GM19324 (cell line): ENCODE results near the gene TPST1.
"Not testable (repeated sequence)": the region's sequence is repeated elsewhere in the genome, so short reads cannot be mapped to it uniquely, and the experiment has no call there.

Experiments
- ATAC-seq: cut with Tn5 transposase; IDR thresholded peaks from one replicate; pipeline ENCODE4 v1.9.1; 2021; ENCODE audit warnings: mild to moderate bottlenecking, moderate library complexity; ENCODE audit not compliant: unreplicated experiment, low FRiP score

TPST1 gene

GRCh38 chr7:66324985-66325384, 119.9 kb downstream of the TPST1 start:
- ATAC-seq = not testable (repeated sequence)

GRCh38 chr7:66326501-66327215, 121.5 kb downstream of the TPST1 start:
- ATAC-seq = no peak

DNA sequence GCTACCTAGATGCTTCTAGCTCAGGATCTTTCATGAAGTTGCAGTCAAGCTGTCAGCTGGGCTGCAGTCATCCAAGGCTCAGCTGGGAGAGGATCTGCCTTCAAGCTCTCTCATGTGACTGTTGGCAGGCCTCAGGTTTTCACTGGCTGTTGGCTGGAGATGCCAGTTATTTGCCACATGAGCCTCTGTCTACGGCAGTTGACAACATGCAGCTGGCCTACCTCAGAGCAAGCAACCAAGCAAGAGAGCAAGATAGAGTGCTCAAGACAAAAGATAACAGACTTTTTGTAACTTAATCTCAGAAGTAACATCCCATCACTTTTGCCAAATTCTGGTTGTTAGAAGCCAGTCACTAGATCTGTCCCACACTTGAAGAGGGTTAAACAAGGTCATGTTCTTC, 125.8 kb downstream of the TPST1 start:
- ATAC-seq = no peak

DNA sequence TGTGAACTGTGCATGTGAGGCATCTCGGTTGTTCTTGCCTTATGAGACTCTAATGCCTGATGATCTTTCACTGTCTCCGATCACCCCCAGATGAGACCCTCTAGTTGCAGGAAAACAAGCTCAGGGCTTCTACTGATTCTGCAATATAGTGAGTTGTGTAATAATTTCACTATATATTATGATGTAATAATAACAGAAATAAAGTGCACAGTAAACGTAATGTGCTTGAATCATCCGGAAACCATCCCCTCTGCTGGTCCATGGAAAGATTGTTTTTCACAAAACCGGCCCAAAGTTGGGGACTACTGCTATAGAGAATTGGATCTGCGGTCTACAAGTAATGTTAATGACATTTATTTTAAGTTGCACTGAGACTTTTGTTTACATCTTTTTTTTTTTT, 126.7 kb downstream of the TPST1 start:
- ATAC-seq = no peak

- no peak for ATAC-seq
These were observed 128.3 kb downstream of the TPST1 start for GRCh38 chr7:66333443-66333842.

GRCh38 chr7:66335318-66335717, 130.2 kb downstream of the TPST1 start:
- ATAC-seq = no peak

DNA sequence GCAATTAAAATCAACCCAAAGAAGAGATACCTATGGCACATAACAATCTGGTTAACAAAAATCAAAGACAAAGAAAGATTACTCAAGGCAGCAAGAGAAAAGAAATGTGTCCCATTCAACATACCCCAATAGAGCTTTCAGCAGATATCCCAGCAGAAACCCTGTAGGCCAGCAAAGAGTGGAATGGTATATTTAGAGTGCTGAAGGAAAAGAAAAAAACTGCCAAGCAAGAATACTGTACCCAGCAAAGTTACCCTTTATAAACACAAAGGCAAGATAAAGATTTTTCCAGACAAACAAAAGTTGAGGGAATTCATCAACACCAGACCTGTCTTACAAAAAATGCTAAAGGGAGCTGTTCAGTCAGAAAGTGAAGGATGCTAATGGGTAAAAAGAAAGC, 131.6 kb downstream of the TPST1 start:
- ATAC-seq = no peak

DNA sequence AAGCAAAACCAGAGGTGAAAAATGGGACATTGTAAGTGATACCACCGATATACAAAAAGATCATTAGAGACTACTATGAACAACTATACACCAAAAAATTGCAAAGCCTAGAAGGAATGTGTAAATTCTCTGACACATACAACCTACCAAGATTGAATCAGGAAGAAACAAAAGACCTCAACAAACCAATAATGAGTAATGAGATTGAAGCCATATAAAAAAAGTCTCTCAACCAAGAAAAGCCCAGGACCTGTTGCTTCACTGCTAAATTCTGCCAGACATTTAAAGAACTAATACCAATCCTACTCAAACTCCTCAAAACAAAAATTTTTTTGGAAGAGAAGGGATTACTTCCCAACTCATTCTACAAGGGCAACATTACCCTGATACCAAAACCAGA, 134.0 kb downstream of the TPST1 start:
- no peak for ATAC-seq

DNA sequence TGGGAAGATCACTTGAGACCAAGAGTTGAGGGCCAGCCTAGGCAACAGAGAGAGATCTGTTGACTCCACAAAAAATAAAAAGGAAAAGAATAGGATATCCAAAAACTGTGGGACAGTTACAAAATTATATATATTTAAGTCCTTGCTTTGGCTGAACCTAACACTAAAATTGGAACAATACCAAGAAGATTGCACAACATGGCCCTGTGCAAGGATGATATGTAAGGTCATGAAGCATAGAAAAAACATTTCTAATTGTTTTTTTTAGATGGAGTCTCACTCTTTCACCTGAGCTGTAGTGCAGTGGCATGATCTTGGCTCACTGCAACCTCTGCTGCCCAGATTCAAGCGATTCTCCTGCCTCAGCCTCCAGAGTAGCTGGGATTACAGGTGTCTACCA, 139.0 kb downstream of the TPST1 start:
- no peak for ATAC-seq

GRCh38 chr7:66348531-66348930, 143.4 kb downstream of the TPST1 start:
- ATAC-seq = no peak

DNA sequence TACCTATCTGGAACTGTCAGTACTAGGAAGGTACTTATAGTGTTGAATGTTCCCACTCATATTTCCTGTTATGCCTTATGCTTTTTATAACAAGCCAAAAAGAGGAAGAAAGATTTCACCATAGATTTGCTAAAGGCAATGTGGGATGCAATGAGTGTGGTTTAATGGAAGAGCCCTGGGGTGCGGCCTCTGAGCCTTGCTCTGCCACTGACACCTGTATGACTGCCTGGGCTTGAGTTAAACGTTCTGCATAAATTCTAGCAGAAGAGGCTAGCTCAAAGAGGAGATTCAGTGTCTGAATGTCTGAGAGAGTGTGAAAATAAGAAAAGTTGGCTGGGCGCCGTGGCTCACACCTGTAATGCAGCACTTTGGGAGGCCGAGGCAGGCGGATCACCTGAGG, 143.8 kb downstream of the TPST1 start:
- ATAC-seq = no peak

- ATAC-seq = no peak
These were observed 146.9 kb downstream of the TPST1 start for GRCh38 chr7:66352071-66352470.

- no peak for ATAC-seq
These were observed 148.4 kb downstream of the TPST1 start for GRCh38 chr7:66353547-66353946.

DNA sequence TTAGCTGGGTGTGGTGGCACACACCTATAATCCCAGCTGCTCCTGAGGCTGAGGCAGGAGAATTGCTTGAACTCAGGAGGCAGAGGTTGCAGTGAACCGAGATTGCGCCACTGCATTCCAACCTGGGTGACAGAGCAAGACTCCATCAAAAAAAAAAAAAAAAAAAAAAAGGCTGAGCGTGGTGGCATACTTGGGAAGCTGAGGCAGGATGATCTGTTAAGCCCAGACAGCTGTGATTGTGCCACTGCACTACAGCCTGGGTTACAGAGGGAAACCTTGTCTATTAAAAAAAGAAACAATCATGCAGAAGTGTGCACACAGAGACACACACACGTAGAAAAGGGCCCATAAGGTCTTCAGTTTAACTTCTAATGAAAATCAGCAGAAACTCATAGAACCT, 150.6 kb downstream of the TPST1 start:
- ATAC-seq = no peak

DNA sequence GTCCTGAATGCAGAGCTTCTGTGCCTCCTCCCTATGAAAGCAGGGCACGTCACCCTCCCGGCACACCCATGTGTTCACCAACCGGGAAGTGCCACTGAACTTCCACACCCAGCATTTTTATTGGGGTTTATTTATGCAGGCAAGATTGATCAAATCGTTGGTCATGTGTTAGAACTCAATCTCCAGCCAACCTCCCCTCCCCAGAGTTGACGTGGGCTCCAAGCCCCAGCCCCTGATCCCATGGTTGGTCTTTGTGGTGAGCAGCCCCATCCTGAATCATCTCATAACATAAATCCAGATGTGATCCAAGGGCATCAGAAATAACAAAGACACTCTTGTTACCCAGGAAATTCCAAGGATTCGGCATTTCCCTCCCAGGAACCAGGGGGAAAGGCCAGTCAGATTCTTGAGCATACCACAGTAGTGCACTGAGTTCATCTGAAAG, 151.2 kb downstream of the TPST1 start:
- no peak for ATAC-seq

DNA sequence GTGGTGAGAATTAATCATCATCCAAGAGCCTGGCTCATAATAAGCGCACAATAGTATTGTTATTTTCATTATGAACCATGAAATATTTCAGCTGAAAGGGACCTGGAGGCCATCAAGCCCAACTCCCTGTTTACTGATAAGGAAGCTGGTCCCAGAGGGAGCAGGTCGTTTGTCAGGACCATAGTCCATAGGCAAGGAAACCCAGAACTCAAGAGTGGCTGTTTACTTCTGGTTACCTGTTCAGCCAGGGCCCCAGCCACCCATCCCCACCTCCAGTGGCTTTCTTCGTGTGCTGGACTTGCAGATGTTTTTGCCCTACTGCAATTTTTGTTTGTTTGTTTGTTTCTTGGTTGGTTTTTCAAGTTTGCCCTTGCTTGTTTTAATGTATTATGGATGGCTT, 152.0 kb downstream of the TPST1 start:
- no peak for ATAC-seq

DNA sequence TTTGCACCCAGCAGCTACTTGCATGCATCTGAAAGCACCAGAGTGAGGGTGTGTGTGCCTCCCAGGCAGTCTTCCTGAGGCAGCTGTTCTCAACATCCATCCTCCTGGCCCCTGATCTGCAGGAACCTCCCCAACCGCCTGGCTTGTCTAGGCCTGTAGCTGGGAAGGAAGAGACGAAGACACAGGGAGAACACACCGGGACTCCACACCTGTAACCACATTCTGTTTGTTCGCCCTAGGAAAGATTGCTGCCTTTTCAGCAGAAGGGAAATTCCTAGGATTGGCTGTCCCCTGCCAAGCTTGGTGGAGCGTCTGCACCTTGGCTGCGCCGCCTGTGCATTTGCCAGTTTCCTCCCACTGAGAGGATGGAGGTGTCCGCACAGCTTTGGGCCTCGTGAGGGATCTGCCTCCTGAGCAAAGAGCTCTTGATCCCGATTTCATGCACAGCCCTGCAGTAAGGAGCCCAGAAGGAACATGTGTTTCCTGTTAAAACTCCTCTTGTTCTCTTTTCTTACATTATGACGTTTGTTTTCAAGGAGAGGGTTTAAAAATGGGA, 154.6 kb downstream of the TPST1 start:
- ATAC-seq = no peak

DNA sequence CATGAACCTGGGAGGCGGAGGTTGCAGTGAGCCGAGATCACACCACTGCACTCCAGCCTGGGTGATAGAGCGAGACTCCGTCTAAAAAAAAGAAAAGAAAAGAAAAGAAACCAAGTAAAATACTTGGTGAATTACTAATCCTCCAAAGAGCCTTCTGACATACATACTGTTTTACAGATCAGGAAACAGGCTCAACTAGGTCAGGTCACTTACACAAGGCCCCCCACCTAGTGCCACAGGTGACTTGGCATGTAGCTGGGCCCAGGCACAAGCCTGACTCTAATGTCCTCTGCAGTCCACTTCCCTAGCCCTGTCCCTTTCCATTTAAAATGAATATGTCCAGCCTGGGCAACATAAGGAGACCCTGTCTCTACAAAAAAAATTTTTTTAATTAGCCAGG, 157.0 kb downstream of the TPST1 start:
- no peak for ATAC-seq

DNA sequence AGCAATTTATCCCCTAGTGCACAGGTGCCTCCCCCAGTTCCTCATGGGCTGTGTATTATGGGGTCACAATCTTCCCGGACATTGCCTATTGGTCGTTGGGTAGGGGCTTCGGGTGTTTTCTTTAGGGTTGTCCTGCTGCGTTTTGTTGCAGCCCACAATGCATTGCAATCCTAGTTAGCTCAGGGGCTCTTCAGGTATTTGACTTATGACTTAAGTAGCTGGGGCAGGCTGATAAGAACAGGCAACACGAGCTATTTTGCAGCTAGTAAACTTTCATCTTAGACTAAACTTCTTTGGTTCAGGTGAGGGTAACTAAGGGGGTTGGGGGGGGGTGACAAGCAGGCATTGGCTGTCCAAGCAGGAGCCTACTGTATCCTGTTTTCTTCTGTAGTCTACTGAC, 158.5 kb downstream of the TPST1 start:
- no peak for ATAC-seq

GRCh38 chr7:66365031-66365430, 159.9 kb downstream of the TPST1 start:
- not testable (repeated sequence) for ATAC-seq

DNA sequence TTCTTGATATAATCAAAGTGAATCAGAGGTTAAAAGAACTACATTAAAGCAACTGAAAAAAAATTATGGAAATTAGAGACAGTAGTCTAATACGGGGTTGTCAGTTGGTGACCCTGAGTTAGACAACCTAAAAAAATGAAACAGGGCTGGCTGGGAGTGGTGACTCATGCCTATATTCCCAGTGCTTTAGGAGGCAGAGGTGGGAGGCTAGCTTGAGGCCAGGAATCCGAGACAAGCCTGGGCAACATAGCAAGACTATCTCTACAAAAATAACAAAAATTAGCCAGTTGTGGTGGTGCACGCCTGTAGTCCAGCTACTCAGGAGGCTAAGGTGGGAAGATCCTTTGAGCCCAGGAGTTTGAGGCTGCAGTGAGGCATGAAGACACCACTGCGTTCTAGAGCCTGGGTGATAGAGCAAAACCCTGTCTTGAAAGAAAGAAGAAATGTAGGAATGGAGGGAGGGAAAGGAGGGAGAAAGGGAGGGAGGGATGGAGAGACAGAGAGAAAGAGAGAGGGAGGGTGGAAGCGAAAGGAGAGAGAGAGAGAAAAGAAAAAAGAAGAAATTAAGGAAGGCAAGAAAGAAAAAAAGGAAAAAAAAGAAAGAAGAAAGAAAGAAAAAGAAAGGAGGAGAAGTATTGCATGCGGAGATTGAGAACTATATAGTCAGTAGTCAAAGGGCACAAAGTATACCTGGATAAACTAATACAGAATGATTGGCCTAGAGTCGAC, 166.1 kb downstream of the TPST1 start:
- ATAC-seq = no peak
